Ovary (tissue), 9 donors: ENCODE data around the gene RGS16. TPM values are rescaled to one million over a fixed set of nuclear protein-coding genes. Genes with fewer than 3 reads are reported as not detected.
A peak's percentile ranks its signal among the peaks of the same experiment; 100 is the strongest.

ENCODE experiments used
- DNase-seq, 5 donors: peaks; one replicate each; pipeline ENCODE4 v3.0.0-alpha.2; 2019 to 2020
- H3K27ac ChIP-seq, 2 donors: fragments of 200-600 bp; one replicate each; pipeline versions ENCODE4 v1.5.1 to v1.8.0; 2019 to 2022
- H3K27me3 ChIP-seq: fragments of 200-600 bp; one replicate; pipeline ENCODE4 v1.8.0; 2022
- H3K36me3 ChIP-seq: fragments of 200-600 bp; sonication (generic); one replicate; pipeline ENCODE4 v1.5.1; 2019
- H3K4me1 ChIP-seq: one replicate; pipeline ENCODE4 v1.8.1; 2013; ENCODE audit warnings: mild to moderate bottlenecking, moderate library complexity; ENCODE audit not compliant: insufficient read depth
- H3K4me3 ChIP-seq: fragments of 200-600 bp; sonication (generic); one replicate; pipeline ENCODE4 v1.5.1; 2017
- H3K9me3 ChIP-seq, 2 donors: fragments of 200-600 bp in 1 of 2; sonication (generic) in 1 of 2; one replicate each; pipeline versions ENCODE4 v1.5.1 to v1.8.1; 2013 to 2019; ENCODE audit warnings: mild to moderate bottlenecking in 1 of 2, moderate library complexity in 1 of 2
- CTCF ChIP-seq, 3 donors: fragments of 450-650 bp in 2 of 3; fragments of 200-600 bp in 1 of 3; IDR thresholded peaks; one replicate each; pipeline versions ENCODE4 v1.5.1 to v1.8.0; 2016 to 2022; ENCODE audit warnings: antibody characterized with exemption in 3 of 3, mild to moderate bottlenecking in 1 of 3
- EP300 ChIP-seq: sonication (generic); formaldehyde crosslinking; IDR thresholded peaks from one replicate; pipeline ENCODE4 v1.6.1; 2017; ENCODE audit warnings: antibody characterized with exemption
- POLR2A ChIP-seq: fragments of 450-650 bp; IDR thresholded peaks from one replicate; pipeline ENCODE4 v1.6.1; 2017; ENCODE audit warnings: antibody characterized with exemption, mild to moderate bottlenecking, moderate library complexity
- WGBS, 3 donors: extraction: QIAGEN DNeasy Blood & Tissue Kit in 1 of 3; methylation state at CpG; one replicate each; pipeline versions ENCODE4 v1.1.5 to v1.1.7; 2013 to 2017; 5-methylcytosine and 5-hydroxymethylcytosine counted together
- intact Hi-C, 4 donors: fragments of 100-400 bp; cut with DNase I; formaldehyde crosslinking; loops; one replicate each; pipeline versions ENCODE4 v1.11.0 to v1.15.1; 2022 to 2023
- polyA plus RNA-seq, 2 donors: library from polyadenylated mRNA; stranded (reverse); fragments of 200-250 nt in 1 of 2; fragments of 350-450 nt in 1 of 2; fragmentation: Illumina TruSeq in 1 of 2; extraction: RNeasy Lipid Tissue Mini Kit (QIAGEN cat#74804) in 1 of 2; gene quantifications; one replicate each; pipeline ENCODE4 v1.2.3, GENCODE V29; 2013 to 2014
- total RNA-seq, 7 donors: library from RNA; depleted of rRNA in 2 of 7; stranded (reverse); fragments of >200 nt in 2 of 7; fragmentation: NEBNext Ultra II Directional in 3 of 7; extraction: Animal tissue kit (Norgen Biotek cat#: 25700) in 3 of 7; gene quantifications; one replicate each; pipeline versions ENCODE4 v1.1.0 to v1.2.4, GENCODE V29; 2016 to 2023
- donor health status: DM: no; HTN: no; CAD: no; lungs with moderate emphysema.
- donor health status: DM: no; HTN: no; CAD: no.
- donor health status: Bipolar disorder and iron deficiency.
- donor health status: DM: yes; HTN: yes; CAD: no.
- donor health status: DM: no; HTN: no; CAD: no.
- donor health status: DM: yes; HTN: yes; CAD: no.

RGS16 gene
- total and polyA plus RNA-seq, 9 donors, result 1.1 to 7.4 (median 3.3) TPM

- Histone ChIP-seq H3K9me3 (no peaks in the 10 kb centered on the region), H3K27me3 (no peaks in the 10 kb centered on the region), H3K4me1 (peaks cover 6% of the 10 kb centered on the region), H3K4me3 (no peak overlapping the region), H3K27ac (peak overlapping the region in 1 of 2 donors; percentile 17), H3K36me3 (no peaks in the 10 kb centered on the region)
- peak; percentile 62 to 79 (median 67) for DNase-seq
- WGBS, 3 donors, result 18 to 19% (median 19%) methylated on average over 6 of the region's 6 CpGs
- intact Hi-C loops, result loop anchor here in 3 of 4 donors (2.0 kb wide), 2 partner anchors 181 to 183 kb away; no protein-coding TSS in a partner anchor
- TF ChIP-seq EP300 (no peak), POLR2A (no peak), CTCF (IDR thresholded peaks at IDR 0.05) (peak; percentile 91 to 95 (median 95))
Measured at GRCh38 chr1:182601416-182601786, 2.8 kb downstream of the RGS16 start.

GRCh38 chr1:182600745-182601415 is 3.3 kb downstream of the RGS16 start:
- Histone ChIP-seq H3K27me3 (no peaks in the 10 kb centered on the region), H3K4me1 (peaks cover 6% of the 10 kb centered on the region), H3K9me3 (no peaks in the 10 kb centered on the region), H3K27ac (peak overlapping the region in 1 of 2 donors; percentile 17), H3K4me3 (no peak overlapping the region), H3K36me3 (no peaks in the 10 kb centered on the region)
- DNase-seq, result no peak
- TF ChIP-seq CTCF (IDR thresholded peaks at IDR 0.05) (no peak), EP300 (no peak), POLR2A (no peak)
- intact Hi-C loops, result loop anchor here in 3 of 4 donors (2.0 kb wide), 2 partner anchors 182 to 184 kb away; no protein-coding TSS in a partner anchor
- WGBS, 3 donors, result 61 to 63% (median 62%) methylated on average over 5 of the region's 5 CpGs

GRCh38 chr1:182600036-182600713 is 4.0 kb downstream of the RGS16 start:
- TF ChIP-seq EP300 (no peak), POLR2A (no peak), CTCF (IDR thresholded peaks at IDR 0.05) (no peak)
- no peaks in the 10 kb centered on the region for H3K27me3 ChIP-seq
- 80 to 87% (median 81%) methylated on average over 17 of the region's 17 CpGs for WGBS, 3 donors
- intact Hi-C loops, result loop anchor here in 3 of 4 donors (2.0 kb wide), 2 partner anchors 183 to 185 kb away; no protein-coding TSS in a partner anchor
- H3K36me3 ChIP-seq, result no peaks in the 10 kb centered on the region
- no peak for DNase-seq
- H3K4me3 ChIP-seq, result no peak overlapping the region
- peaks cover 6% of the 10 kb centered on the region for H3K4me1 ChIP-seq
- no peaks in the 10 kb centered on the region for H3K9me3 ChIP-seq
- H3K27ac ChIP-seq, result no peak overlapping the region

- intact Hi-C loops, result loop anchor here in 2 of 4 donors (1.0 to 5.0 kb wide), 3 partner anchors 186 to 517 kb away; no protein-coding TSS in a partner anchor
- Histone ChIP-seq H3K27me3 (no peaks in the 10 kb centered on the region), H3K27ac (no peak overlapping the region), H3K9me3 (no peaks in the 10 kb centered on the region), H3K4me1 (peaks cover 6% of the 10 kb centered on the region), H3K4me3 (no peak overlapping the region), H3K36me3 (no peaks in the 10 kb centered on the region)
- no peak for TF ChIP-seq EP300
- no peak for TF ChIP-seq CTCF (IDR thresholded peaks at IDR 0.05)
- TF ChIP-seq POLR2A, result no peak
- 72 to 78% (median 78%) methylated on average over 6 of the region's 6 CpGs for WGBS, 3 donors
- DNase-seq, result no peak
Measured at GRCh38 chr1:182599339-182599738, 4.8 kb downstream of the RGS16 start.
